Activated naive CD4-positive, alpha-beta T cell treated with anti-CD3 and anti-CD28 coated beads, Interleukin-2, amount 50 U/mL, for 16 hours (primary cell): ENCODE results near the gene GUCY1A1.
A peak's percentile ranks its signal among the peaks of the same experiment; 100 is the strongest.

Source experiments
- DNase-seq: peaks from one replicate; pipeline ENCODE4 v3.0.0-alpha.2; 2020

Gene GUCY1A1

DNA sequence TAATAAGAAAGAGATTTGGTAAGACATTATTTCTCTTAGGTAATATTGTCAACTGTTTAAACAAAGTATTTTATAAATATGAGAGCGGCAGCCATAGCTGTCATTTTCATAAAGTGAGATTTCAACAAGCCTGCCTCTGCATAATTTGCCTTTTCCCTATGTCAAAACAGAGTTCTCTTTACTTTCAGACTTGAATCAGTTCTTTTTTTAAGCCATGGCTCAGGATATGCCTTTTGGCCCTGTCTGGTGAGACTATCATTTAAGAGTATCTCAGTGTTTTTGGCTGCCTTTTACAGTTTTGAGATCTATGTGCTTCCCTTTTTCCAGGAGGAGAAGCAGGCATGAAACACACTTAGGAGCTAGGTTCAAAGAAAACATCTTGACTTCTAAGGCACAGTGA lies 7.5 kb upstream of the GUCY1A1 start:
- DNase-seq: no peak

DNA sequence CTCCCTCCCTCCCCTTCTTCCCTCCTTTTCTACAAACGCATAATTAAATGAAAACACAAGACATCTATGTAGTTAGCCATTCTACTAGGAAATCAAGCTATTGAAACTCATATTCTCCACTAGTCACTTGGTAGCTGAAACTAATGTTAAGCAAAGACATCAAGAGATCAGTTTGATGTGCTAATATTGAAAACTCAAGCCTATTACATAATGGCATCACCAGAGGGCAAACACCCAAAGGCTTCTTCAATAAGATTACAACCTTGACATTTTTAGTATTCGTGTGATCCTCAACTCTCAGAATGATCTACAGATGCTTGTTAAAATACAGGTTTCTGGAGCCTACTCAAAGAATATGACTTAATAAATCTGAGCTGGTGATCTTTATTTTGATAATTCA lies 6.2 kb upstream of the GUCY1A1 start:
- DNase-seq: no peak

DNA sequence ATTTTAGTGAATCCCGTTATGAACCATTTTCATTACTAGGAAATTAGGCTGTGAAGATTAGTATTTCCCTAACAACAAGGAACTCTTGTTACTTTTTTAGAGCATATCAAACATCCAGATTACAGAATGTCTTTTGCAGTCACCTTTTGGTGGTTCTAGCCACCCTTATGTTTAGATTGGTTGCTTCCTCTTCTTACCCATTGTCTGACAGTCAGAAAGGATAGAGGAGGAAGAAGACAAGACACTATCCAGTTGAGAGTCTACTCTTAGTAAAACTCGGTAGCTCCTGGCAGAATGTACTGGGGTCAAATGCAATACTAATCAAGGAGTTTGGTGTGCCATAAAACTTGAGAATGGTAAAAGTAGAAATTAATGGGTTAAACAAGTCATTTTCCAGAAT lies 1.6 kb upstream of the GUCY1A1 start:
- no peak for DNase-seq

GRCh38 chr4:155667222-155667567 lies 547 bp downstream of the GUCY1A1 start:
- DNase-seq: peak; percentile 10

- no peak for DNase-seq
Observed at GRCh38 chr4:155667568-155668511, 1.2 kb downstream of the GUCY1A1 start.

GRCh38 chr4:155668707-155669220 lies 2.1 kb downstream of the GUCY1A1 start:
- DNase-seq: no peak

GRCh38 chr4:155672342-155672741 lies 5.7 kb downstream of the GUCY1A1 start:
- no peak for DNase-seq

DNA sequence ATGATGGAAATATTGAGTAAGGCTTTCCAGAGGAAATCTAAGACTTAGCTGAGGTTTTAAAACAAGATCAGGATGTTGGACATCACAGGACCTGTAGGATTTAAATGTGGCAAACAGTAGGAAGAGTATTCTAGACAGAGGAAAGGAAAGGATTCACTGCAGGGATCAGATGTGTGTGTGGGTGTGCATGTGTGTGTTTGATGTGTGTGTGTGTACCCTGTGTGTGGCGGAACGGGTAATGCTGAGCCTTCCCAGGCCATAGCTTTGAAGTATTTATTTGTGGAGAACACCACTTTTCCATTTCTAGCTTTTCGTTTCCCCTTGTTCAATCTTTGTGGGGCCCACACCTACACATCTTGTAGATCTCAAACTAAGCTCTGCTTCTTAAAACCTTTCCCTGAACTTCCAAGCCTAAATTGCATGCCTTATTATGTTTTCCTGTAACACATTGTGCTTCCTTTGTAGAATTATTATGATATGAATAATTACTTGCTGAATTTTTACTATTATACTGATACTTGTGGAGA lies 6.9 kb downstream of the GUCY1A1 start:
- DNase-seq: no peak

DNA sequence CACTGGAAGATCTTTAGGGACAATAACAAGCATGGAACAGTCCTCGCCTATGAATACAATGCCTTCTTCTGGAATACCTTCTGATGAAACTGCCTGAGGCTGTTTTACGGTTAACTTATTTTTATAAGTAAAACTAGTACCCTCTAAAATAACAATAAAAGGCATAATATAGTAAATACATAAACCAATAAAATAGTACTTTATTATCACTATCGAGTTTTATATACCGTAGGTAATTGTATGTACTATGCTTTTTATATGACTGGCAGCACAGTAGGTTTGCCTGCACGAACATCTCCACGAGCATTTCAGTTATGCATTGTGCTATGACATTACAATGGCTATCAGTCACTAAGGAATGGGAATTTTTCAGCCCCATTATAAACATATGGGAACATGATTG lies 8.0 kb downstream of the GUCY1A1 start:
- DNase-seq: no peak

DNA sequence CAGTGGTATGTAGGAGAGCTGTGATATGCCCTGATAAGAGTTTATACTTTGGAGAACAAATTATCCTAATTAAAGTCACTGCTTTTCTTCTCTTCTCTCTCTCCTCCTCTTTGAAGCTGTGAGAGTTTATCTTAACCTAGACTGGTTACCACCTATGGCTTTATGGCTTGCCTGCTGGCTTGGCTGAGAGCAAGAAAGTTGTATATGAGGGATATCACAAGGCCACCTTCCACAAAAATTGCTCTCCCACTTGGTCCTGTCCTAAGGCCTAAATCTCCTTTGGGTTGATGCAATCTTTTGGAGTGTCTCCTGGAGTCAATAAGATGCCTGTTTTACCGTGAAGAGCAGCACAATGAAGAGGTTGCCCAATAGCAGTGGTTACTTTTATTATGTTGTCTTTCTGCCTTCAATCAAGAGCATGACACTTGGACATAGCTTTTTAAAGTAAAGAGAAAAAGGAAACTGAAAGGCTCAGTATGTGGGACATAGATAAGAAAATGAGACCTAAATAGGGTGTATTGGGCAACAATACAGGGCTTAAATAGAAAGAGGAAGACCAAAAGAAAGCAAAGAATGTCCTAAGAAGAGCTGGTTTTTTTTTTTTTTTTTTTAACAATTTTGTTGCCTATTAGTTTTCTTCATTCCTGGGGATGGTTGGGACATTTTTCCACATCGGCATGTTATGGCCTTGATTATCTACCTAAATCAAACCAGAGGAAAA lies 9.2 kb downstream of the GUCY1A1 start:
- no peak for DNase-seq

DNA sequence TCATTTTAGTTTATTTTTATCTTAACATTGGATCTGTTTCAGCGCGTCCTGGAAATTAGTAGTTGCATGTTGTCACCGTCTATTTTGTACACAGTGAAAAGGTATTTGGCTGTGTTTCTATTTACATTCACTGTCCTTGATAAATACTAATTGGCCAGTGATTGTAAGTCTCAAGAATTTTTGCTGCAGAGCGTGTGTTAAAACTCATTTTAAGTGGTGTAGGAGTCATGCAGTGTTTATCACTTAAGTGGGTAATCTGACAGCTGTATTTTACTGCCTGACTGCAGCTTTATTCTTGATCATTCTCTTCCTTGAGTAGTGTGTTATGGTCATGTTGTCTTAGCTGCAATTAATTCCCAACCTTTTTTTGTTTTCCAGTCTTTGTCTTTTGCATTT lies 9.8 kb downstream of the GUCY1A1 start:
- no peak for DNase-seq

- no peak for DNase-seq
Observed at GRCh38 chr4:155678011-155678410, 11.4 kb downstream of the GUCY1A1 start.

- DNase-seq: no peak
Observed at GRCh38 chr4:155679343-155679742, 12.7 kb downstream of the GUCY1A1 start.

DNA sequence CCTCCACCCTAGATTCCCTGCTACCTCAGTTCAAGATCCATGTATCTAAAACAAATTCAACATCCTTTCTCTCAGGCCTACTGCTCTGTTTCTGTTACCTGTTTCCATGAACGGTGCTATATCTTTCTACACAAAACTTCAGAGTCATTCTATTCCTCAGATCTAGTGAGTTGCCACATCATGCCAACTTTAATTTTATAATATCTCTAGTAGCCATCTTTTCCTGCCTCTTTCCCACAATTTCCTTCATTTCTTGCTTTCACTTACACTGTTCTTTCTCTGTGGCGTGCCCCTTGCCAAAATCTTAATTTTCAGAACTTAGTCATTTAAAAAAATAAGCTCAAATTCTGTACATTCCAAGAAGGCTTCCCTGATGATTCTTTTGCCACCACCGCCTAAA lies 15.2 kb downstream of the GUCY1A1 start:
- no peak for DNase-seq

DNA sequence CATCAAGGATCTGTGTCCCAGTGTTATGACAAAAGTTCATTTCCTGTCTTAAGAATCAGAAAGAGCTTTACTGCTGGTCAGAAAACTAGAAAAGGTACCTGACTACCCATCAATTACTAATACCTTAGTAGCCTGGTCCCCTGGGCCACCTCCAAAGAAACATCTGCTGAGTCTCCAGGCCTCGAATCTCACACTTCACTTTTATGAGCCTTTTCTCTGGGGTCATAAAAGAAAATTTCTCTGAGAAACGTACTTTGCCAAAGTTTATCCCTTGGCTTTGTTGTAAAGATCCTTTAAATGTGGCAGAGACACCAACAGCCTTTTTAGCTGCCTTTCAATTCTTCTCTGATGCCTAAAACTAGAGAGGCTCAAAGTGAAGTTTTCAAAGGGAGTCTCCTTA lies 17.8 kb downstream of the GUCY1A1 start:
- DNase-seq: no peak

- DNase-seq: no peak
Observed at GRCh38 chr4:155684892-155685541, 18.4 kb downstream of the GUCY1A1 start.

GRCh38 chr4:155687380-155687982 lies 20.8 kb downstream of the GUCY1A1 start:
- DNase-seq: no peak

- DNase-seq: no peak
Observed at GRCh38 chr4:155688211-155688610, 21.6 kb downstream of the GUCY1A1 start.

- no peak for DNase-seq
Observed at GRCh38 chr4:155688860-155689259, 22.2 kb downstream of the GUCY1A1 start.

DNA sequence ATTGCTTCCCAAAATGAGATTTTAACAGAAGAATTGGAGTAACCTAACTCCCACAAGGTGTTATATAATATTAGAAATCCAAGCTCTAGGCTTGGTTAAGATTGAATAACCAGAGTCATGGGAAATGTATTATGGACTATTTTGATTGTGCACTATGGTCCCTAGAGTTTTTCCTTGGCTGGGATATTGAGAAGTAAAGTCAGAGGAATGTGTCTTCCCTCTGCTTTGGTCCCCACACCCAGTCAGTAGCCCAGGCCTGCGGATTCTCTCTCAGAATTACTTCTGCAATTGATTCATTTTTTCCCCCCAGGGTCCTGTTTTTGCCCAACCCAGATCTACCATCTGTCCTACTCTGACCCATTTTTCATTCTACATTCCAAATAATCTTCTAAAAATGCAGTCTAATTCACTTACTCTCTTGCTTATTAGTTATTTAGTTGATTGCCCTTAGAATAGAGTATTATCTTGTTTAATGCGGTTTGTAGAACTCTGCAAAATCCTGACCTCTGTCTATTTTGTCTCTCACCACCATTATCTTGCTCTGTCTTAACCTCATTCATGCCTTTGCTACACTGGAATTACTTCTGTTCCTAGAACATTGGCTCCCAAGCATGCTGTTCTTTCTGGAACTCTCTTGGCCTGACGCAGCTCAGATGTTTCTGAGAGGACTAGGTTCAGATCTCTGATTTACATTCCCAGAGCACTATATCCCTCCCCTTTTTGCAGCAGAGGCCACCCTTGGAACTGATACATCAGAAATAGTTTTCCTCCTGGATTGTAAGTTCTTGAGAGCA lies 23.6 kb downstream of the GUCY1A1 start:
- DNase-seq: no peak

DNA sequence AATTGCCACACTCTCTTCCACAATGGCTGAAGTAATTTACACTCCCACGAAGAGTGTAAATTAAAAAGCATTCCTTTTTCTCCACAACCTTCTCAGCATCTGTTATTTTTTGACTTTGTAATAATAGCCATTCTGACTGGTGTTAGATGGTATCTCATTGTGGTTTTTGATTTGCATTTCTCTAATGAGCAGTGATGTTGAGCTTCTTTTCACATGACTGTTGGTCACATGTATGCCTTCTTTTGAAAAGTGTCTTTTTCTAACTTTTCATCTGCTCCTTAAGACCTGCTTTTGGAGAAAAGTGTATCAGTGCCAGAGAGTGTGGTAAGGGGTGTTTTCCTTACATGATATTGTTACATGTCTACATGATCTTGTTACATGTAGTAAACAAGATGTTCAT lies 25.7 kb downstream of the GUCY1A1 start:
- DNase-seq: no peak
